Panc1 (cell line): ENCODE results near the gene LTA4H. TPM values are rescaled to one million over a fixed set of nuclear protein-coding genes. Genes with fewer than 3 reads are reported as not detected.

Source experiments
- ATAC-seq: fragments of 200-7000 bp; cut with Tn5 transposase; 2 replicates; pipeline ENCODE4 v1.9.1; 2020; ENCODE audit warnings: mild to moderate bottlenecking, moderate library complexity
- BruUV-seq: library from RNA; stranded (reverse); fragments of 400-500 nt; replicated peaks from 2 replicates; lab custom pipeline; 2021; lab: Mats Ljungman, UMichigan
- CTCF ChIA-PET: fragments of 300-600 bp; sonication (Branson Sonifier 250); formaldehyde crosslinking; loops from one replicate; lab custom pipeline; 2022; ENCODE audit warnings: antibody characterized with exemption; lab: Charles Lee
- POLR2A ChIA-PET: fragments of 300-600 bp; sonication (Branson Sonifier 250); formaldehyde crosslinking; loops from one replicate; lab custom pipeline; 2022; ENCODE audit warnings: antibody characterized with exemption; lab: Charles Lee
- DNase-seq: peaks from one replicate; pipeline ENCODE4 v3.0.0-alpha.2; 2010; ENCODE audit warnings: low read depth, low spot score
- H3K27ac ChIP-seq: 2 replicates; pipeline ENCODE4 v1.5.1; 2011; ENCODE audit warnings: mild to moderate bottlenecking, low read length, inconsistent platforms
- H3K27me3 ChIP-seq: fragments of 200-500 bp; sonication (Bioruptor generic); 2 replicates; pipeline ENCODE4 v1.6.0; 2014; ENCODE audit warnings: low read length, inconsistent platforms; ENCODE audit not compliant: control insufficient read depth, insufficient read depth
- H3K36me3 ChIP-seq: fragments of 200-500 bp; sonication (Bioruptor generic); 2 replicates; pipeline ENCODE4 v1.5.1; 2014; ENCODE audit warnings: inconsistent platforms, mild to moderate bottlenecking, low read length, moderate library complexity; ENCODE audit not compliant: control insufficient read depth, insufficient read depth
- H3K4me1 ChIP-seq: 2 replicates; pipeline ENCODE4 v1.5.1; 2011; ENCODE audit warnings: inconsistent platforms, mild to moderate bottlenecking, low read length, moderate library complexity; ENCODE audit not compliant: control insufficient read depth, insufficient read depth
- H3K4me3 ChIP-seq, 2 experiments: 2 replicates each; pipeline ENCODE4 v1.5.1; 2011 to 2012; ENCODE audit warnings: low read depth in 2 of 2, low read length in 2 of 2, mild to moderate bottlenecking in 2 of 2, inconsistent platforms in 1 of 2, moderate library complexity in 1 of 2
- H3K9me3 ChIP-seq: fragments of 200-500 bp; sonication (Bioruptor generic); 2 replicates; pipeline ENCODE4 v1.5.1; 2014; ENCODE audit warnings: low read depth, mild to moderate bottlenecking, inconsistent platforms, low read length, moderate library complexity; ENCODE audit not compliant: control insufficient read depth, insufficient read depth
- POLR2AphosphoS5 ChIP-seq: IDR thresholded peaks from 2 replicates; pipeline ENCODE4 v1.6.1; 2012; ENCODE audit warnings: mild to moderate bottlenecking, low read depth, low read length, moderate library complexity
- SIN3A ChIP-seq: IDR thresholded peaks from 2 replicates; pipeline ENCODE4 v1.6.1; 2012; ENCODE audit warnings: low read depth, mild to moderate bottlenecking, low read length, moderate library complexity, borderline replicate concordance; ENCODE audit not compliant: insufficient read depth
- TCF7L2 ChIP-seq: IDR thresholded peaks from 2 replicates; pipeline ENCODE4 v1.6.1; 2011; ENCODE audit warnings: mild to moderate bottlenecking, low read depth, low read length, inconsistent platforms
- in situ Hi-C: cut with HindIII; loops from 2 replicates; pipeline ENCODE4 v1.10.0; 2016; ENCODE audit warnings: low sequenced_read_pairs, low pct_unique_long_range_greater_than_20kb
- intact Hi-C: fragments of 100-400 bp; cut with micrococcal nuclease; formaldehyde crosslinking; loops from one replicate; pipeline ENCODE4 v1.10.0; 2022; ENCODE audit not compliant: unreplicated experiment
- total RNA-seq: library from RNA; stranded (reverse); gene quantifications from one replicate; pipeline ENCODE4 v1.2.1, GENCODE V29; 2021; ENCODE audit not compliant: unreplicated experiment
- TF ChIP-seq, protein P1 (sequence below): fragments of 450-650 bp; IDR thresholded peaks from 2 replicates; pipeline ENCODE4 v1.5.1; 2017; ENCODE audit warnings: mild to moderate bottlenecking
- TF ChIP-seq, protein P2 (sequence below), 2 experiments: IDR thresholded peaks; 2 replicates each; pipeline ENCODE4 v1.6.1; 2011 to 2012; ENCODE audit warnings: low read depth in 2 of 2, control low read depth in 1 of 2, low read length in 1 of 2, mild to moderate bottlenecking in 1 of 2, moderate library complexity in 1 of 2; ENCODE audit not compliant: insufficient read depth in 1 of 2

LTA4H gene
- total RNA-seq, 1 experiment from 2014 or later, result 59.6 TPM

DNA sequence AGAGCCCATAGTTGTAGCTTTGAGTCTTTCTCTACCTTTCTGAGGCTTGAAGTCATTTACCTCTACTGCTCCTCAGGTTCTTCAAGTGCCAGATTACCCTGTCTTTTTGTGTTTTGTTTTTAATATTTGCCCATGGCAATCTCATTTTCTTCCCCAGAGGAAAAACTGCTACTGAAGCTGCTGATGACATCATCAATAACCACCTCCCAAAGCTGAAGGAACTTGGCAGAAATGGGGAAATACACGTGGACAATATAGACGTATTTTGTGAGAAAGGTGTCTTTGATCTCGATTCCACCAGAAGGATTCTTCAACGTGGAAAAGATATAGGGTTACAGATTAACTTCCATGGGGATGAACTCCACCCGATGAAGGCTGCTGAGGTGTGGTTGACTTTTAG, 75.1 kb downstream of the LTA4H start:
- CTCF ChIA-PET, result no interaction called here
- Histone ChIP-seq H3K4me1 (no peaks in the 10 kb centered on the region), H3K36me3 (no peaks in the 10 kb centered on the region), H3K9me3 (no peaks in the 10 kb centered on the region), H3K4me3 (no peak overlapping the region), H3K27me3 (peaks cover 2% of the 10 kb centered on the region; the same call in 1 of the 2 replicates), H3K27ac (no peak overlapping the region)
- POLR2A ChIA-PET, result no interaction called here
- no peak for DNase-seq
- TF ChIP-seq TCF7L2, result no peak
- TF ChIP-seq SIN3A, result no peak
- no peak for TF ChIP-seq POLR2AphosphoS5
- in situ Hi-C loops, result no loop called here
- BruUV-seq, result no TSS peak
- intact Hi-C loops, result no loop called here
- no peak for ATAC-seq

DNA sequence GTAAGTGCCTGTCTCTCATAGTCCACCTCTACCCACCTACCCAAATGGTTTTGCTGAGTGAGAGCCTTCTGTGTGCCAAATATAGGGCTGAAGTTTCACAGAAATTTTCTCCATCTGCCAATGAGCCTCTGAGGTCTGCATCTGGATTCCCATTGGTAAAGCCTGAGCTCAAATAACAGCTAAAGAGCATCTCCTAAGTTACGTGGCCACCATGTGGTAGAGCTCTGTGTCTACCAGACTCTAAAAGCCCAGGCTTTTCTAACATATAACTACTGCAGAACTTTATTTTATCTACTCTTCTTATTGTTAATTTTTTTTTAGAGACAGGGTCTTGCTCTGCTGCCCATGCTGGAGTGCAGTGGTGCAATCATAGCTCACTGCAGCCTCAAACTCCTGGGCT, 76.3 kb downstream of the LTA4H start:
- ATAC-seq (peak; percentile 81; the same call in 1 of the 2 replicates), DNase-seq (no peak)
- in situ Hi-C loops (no loop called here), intact Hi-C loops (no loop called here)
- H3K27me3 ChIP-seq, result peaks cover 2% of the 10 kb centered on the region; the same call in 1 of the 2 replicates
- H3K4me3 ChIP-seq, result no peak overlapping the region
- ChIA-PET CTCF (interaction anchor here (0.6 to 0.7 kb wide), 2 partner anchors 41 to 44 kb away, joined by 3 to 5 read pairs; no protein-coding TSS in a partner anchor), POLR2A (no interaction called here)
- H3K36me3 ChIP-seq, result no peaks in the 10 kb centered on the region
- H3K9me3 ChIP-seq, result no peaks in the 10 kb centered on the region
- no peak overlapping the region for H3K27ac ChIP-seq
- no TSS peak for BruUV-seq
- H3K4me1 ChIP-seq, result no peaks in the 10 kb centered on the region
- TF ChIP-seq, protein P1, sequence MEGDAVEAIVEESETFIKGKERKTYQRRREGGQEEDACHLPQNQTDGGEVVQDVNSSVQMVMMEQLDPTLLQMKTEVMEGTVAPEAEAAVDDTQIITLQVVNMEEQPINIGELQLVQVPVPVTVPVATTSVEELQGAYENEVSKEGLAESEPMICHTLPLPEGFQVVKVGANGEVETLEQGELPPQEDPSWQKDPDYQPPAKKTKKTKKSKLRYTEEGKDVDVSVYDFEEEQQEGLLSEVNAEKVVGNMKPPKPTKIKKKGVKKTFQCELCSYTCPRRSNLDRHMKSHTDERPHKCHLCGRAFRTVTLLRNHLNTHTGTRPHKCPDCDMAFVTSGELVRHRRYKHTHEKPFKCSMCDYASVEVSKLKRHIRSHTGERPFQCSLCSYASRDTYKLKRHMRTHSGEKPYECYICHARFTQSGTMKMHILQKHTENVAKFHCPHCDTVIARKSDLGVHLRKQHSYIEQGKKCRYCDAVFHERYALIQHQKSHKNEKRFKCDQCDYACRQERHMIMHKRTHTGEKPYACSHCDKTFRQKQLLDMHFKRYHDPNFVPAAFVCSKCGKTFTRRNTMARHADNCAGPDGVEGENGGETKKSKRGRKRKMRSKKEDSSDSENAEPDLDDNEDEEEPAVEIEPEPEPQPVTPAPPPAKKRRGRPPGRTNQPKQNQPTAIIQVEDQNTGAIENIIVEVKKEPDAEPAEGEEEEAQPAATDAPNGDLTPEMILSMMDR, result peak; percentile 49
- TF ChIP-seq TCF7L2 (no peak), SIN3A (no peak)
- TF ChIP-seq, protein P2, sequence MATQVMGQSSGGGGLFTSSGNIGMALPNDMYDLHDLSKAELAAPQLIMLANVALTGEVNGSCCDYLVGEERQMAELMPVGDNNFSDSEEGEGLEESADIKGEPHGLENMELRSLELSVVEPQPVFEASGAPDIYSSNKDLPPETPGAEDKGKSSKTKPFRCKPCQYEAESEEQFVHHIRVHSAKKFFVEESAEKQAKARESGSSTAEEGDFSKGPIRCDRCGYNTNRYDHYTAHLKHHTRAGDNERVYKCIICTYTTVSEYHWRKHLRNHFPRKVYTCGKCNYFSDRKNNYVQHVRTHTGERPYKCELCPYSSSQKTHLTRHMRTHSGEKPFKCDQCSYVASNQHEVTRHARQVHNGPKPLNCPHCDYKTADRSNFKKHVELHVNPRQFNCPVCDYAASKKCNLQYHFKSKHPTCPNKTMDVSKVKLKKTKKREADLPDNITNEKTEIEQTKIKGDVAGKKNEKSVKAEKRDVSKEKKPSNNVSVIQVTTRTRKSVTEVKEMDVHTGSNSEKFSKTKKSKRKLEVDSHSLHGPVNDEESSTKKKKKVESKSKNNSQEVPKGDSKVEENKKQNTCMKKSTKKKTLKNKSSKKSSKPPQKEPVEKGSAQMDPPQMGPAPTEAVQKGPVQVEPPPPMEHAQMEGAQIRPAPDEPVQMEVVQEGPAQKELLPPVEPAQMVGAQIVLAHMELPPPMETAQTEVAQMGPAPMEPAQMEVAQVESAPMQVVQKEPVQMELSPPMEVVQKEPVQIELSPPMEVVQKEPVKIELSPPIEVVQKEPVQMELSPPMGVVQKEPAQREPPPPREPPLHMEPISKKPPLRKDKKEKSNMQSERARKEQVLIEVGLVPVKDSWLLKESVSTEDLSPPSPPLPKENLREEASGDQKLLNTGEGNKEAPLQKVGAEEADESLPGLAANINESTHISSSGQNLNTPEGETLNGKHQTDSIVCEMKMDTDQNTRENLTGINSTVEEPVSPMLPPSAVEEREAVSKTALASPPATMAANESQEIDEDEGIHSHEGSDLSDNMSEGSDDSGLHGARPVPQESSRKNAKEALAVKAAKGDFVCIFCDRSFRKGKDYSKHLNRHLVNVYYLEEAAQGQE (IDR thresholded peaks at IDR 0.05; ENCODE audit: insufficient read depth in 1 of 2, low read depth in 2 of 2, low read length in 1 of 2), result no peak

DNA sequence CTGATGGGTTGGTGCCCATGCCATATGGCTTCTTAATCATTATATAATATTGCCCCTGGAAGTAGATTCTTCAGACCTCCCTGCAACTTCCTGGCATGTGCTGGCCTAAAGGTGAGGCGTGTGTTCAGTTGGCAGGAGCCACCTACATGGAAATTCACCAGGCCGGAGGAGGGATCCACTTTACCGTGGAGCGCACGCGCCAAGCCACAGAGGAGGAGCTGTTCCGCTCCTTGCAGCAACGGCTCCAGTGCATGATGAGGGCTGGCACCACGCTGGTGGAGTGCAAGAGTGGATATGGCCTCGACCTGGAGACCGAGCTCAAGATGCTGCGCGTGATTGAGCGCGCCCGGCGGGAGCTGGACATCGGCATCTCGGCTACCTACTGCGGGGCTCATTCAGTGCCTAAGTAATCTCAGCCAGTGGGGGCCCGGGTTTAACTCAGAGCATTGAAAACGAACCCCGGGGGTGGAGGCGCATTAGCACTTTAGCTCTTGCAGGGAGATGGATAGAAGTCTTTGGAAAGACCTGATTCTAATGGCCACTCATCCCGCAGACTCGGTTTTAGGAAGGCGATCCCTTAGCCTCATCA, 78.7 kb downstream of the LTA4H start:
- CTCF ChIA-PET, result no interaction called here
- POLR2A ChIA-PET, result no interaction called here
- no peaks in the 10 kb centered on the region for H3K36me3 ChIP-seq
- H3K9me3 ChIP-seq, result no peaks in the 10 kb centered on the region
- no TSS peak for BruUV-seq
- no peak overlapping the region for H3K27ac ChIP-seq
- ATAC-seq, result no peak
- no peaks in the 10 kb centered on the region for H3K4me1 ChIP-seq
- no peak for DNase-seq
- in situ Hi-C loops, result no loop called here
- no peaks in the 10 kb centered on the region; the same call in 1 of the 2 replicates for H3K27me3 ChIP-seq
- H3K4me3 ChIP-seq, result no peak overlapping the region
- intact Hi-C loops, result no loop called here
- TF ChIP-seq POLR2AphosphoS5, result no peak
- TF ChIP-seq, protein P1, result no peak
- TF ChIP-seq SIN3A, result no peak
- no peak for TF ChIP-seq TCF7L2
- TF ChIP-seq, protein P2 (IDR thresholded peaks at IDR 0.05; ENCODE audit: insufficient read depth in 1 of 2, low read depth in 2 of 2, low read length in 1 of 2), result no peak
